COLO668 (cell line): ENCODE data around the gene PCDHGA7.
"Not testable (repeated sequence)": the region's sequence is repeated elsewhere in the genome, so short reads cannot be mapped to it uniquely, and the experiment has no call there.

ENCODE experiments used
- DNase-seq: peaks from one replicate; lab custom pipeline; 2025; ENCODE audit not compliant: unreplicated experiment; lab: John Stamatoyannopoulos, UW

Gene PCDHGA7

DNA sequence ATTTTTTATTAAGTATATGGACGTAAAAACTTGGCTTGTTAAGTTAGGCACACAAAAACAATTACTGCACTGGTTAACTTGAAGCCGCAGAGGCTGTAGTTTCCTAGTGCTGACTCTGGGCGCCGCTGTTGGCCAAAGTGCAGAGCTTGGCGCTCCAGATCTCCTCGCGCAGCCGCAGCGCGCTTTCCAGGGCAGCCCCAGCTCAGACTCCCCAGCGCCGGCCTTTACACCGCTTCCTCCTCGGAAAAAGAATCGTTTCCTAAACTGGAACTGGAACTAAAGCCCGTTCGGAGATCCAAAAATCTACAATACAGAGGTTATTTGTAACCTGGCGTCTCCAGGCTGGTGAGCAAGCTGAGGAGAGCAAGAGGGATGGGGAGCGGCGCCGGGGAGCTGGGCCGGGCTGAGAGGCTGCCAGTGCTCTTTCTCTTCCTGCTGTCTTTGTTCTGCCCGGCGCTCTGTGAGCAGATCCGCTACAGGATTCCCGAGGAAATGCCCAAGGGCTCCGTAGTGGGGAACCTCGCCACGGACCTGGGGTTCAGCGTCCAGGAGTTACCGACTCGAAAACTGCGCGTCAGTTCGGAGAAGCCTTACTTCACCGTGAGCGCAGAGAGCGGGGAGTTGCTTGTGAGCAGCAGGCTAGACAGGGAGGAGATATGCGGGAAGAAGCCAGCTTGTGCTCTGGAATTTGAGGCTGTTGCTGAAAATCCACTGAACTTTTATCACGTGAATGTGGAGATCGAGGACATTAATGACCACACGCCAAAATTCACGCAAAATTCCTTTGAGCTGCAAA, 15.4 kb downstream of the PCDHGA7 start, which contains the start of gene PCDHGB5:
Gene PCDHGB5, plus strand, starts transcription at position 192 of the 796 bp plus-strand sequence. Its CDS starts 181 bp downstream, at position 373.
- not testable (repeated sequence) for DNase-seq

GRCh38 chr5:141398608-141399007, 16.1 kb downstream of the PCDHGA7 start:
- no peak for DNase-seq

GRCh38 chr5:141399555-141400258, 17.2 kb downstream of the PCDHGA7 start:
- no peak for DNase-seq

DNA sequence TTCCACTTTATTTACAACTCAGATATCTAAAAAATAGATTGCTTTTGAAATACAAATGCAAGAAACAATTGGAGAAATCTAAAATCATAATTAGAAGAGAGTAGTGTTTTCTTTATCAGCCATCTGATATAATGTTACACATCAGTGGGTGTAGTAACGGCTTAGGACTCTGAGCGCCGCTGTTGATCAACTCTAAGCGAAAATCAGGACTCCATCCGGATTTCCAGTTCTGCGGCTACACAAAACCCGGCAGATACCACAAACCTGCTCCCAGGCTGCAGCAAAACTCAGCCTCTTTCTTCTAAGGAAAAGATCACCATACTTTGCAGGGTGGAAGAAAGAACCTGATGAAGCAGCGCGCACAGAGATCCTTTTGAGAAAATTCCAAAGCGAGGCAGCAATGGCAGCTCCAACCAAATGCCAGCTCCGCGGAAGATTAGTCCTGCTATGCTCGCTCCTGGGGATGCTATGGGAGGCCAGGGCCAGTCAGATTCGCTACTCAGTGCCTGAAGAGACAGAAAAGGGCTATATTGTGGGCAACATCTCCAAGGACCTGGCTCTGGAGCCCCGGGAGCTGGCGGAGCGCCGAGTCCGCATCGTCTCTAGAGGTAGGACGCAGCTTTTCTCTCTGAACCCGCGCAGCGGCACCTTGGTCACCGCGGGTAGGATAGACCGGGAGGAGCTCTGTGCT, 20.2 kb downstream of the PCDHGA7 start, which contains the start of gene PCDHGA9:
Gene PCDHGA9, plus strand, starts transcription at position 226 of the 691 bp plus-strand sequence. Its CDS starts 175 bp downstream, at position 401.
- DNase-seq = no peak

DNA sequence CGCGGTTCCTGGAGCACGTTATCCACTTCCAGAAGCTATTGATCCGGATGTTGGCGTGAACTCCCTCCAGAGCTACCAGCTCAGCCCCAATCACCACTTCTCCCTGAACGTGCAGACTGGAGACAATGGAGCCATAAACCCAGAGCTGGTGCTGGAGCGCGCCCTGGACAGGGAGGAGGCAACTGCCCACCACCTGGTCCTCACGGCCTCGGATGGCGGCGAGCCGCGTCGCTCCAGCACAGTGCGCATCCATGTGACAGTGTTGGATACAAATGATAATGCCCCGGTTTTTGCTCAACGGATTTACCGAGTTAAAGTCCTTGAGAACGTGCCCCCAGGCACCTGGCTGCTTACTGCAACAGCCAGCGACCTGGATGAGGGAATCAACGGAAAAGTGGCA, 20.8 kb downstream of the PCDHGA7 start:
- no peak for DNase-seq

DNA sequence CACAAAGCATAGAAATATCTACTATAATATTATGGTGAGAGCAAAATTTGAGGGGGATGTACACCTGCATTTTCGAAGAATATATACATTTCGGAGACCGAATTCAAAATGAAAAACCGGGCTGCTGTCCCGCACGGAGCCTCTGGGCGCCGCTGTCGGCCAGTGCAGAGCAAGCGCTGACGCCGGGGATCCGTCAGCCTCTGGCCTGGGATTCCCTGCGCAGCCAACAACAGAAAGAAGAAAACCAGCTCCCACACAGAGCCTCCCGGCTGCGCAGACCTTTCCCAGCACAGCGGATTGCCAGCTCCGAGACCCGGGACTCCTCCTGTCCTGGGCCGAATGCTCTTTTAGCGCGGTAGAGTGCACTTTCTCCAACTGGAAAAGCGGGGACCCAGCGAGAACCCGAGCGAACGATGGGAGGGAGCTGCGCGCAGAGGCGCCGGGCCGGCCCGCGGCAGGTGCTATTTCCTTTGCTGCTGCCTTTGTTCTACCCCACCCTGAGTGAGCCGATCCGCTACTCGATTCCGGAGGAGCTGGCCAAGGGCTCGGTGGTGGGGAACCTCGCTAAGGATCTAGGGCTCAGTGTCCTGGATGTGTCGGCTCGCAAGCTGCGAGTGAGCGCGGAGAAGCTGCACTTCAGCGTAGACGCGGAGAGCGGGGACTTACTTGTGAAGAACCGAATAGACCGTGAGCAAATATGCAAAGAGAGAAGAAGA, 25.4 kb downstream of the PCDHGA7 start, which contains the start of gene PCDHGB6:
Gene PCDHGB6, plus strand, starts transcription at position 232 of the 716 bp plus-strand sequence. Its CDS starts 182 bp downstream, at position 414.
- DNase-seq = not testable (repeated sequence)

- no peak for DNase-seq
These were observed 27.2 kb downstream of the PCDHGA7 start for GRCh38 chr5:141409598-141410306.

- DNase-seq = no peak
These were observed 29.0 kb downstream of the PCDHGA7 start for GRCh38 chr5:141411575-141411974.

- DNase-seq = peak; percentile 60
These were observed 30.5 kb downstream of the PCDHGA7 start, which contains the start of gene PCDHGA10 for GRCh38 chr5:141412854-141413539. PCDHGA10 (plus strand) TSS chr5:141412987; CDS start chr5:141413176, 189 bp downstream.

DNA sequence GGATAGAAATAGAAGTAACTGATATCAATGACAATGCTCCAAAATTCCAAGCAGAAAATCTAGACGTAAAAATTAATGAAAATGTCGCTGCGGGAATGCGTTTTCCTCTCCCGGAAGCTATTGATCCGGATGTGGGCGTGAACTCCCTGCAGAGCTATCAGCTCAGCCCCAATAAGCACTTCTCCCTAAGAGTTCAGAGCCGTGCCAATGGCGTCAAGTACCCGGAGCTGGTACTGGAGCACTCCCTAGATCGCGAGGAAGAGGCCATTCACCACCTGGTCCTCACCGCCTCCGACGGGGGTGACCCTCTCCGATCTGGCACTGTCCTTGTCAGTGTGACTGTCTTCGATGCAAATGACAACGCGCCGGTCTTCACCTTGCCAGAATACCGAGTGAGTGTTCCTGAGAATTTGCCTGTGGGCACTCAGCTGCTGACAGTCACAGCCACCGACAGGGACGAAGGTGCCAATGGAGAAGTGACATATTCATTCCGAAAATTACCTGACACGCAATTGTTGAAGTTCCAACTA, 31.1 kb downstream of the PCDHGA7 start:
- peak; percentile 29 for DNase-seq

DNA sequence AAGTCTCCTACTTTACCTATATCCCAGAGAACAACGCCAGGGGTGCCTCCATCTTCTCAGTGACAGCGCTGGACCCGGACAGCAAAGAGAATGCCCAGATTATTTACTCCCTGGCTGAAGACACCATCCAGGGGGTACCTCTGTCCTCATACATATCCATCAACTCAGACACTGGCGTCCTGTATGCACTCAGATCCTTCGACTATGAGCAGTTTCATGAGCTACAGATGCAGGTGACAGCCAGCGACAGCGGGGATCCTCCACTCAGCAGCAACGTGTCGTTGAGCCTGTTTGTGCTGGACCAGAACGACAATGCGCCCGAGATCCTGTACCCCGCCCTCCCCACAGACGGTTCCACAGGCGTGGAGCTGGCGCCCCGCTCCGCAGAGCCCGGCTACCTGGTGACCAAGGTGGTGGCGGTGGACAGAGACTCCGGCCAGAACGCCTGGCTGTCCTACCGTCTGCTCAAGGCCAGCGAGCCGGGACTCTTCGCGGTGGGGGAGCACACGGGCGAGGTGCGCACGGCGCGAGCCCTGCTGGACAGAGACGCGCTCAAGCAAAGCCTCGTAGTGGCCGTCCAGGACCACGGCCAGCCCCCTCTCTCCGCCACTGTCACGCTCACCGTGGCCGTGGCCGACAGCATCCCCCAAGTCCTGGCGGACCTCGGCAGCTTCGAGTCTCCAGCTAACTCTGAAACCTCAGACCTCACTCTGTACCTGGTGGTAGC, 32.2 kb downstream of the PCDHGA7 start:
- not testable (repeated sequence) for DNase-seq

DNA sequence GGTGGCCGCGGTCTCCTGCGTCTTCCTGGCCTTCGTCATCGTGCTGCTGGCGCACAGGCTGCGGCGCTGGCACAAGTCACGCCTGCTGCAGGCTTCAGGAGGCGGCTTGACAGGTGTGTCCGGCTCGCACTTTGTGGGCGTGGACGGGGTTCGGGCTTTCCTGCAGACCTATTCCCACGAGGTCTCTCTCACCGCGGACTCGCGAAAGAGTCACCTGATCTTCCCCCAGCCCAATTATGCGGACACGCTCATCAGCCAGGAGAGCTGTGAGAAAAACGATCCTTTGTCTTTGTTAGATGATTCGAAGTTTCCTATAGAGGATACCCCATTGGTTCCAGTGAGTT, 32.7 kb downstream of the PCDHGA7 start:
- not testable (repeated sequence) for DNase-seq

DNA sequence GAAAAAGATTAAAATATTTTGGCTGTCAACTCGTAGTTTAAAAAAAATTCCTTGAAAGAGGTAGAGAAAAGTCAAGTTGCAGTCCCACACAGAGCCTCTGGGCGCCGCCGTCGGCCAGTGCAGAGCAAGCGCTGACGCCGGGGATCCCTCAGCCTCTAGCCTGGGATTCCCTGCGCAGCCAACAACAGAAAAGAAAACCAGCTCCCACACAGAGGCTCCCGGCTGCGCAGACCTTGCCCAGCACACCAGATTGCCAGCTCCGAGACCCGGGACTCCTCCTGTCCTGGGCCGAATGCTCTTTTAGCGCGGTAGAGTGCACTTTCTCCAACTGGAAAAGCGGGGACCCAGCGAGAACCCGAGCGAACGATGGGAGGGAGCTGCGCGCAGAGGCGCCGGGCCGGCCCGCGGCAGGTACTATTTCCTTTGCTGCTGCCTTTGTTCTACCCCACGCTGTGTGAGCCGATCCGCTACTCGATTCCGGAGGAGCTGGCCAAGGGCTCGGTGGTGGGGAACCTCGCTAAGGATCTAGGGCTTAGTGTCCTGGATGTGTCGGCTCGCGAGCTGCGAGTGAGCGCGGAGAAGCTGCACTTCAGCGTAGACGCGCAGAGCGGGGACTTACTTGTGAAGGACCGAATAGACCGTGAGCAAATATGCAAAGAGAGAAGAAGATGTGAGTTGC, 35.1 kb downstream of the PCDHGA7 start, which contains the start of gene PCDHGB7:
Gene PCDHGB7, plus strand, starts transcription at position 184 of the 679 bp plus-strand sequence. Its CDS starts 183 bp downstream, at position 367.
- DNase-seq = not testable (repeated sequence)

- no peak for DNase-seq
These were observed 36.7 kb downstream of the PCDHGA7 start for GRCh38 chr5:141419074-141419880.

DNA sequence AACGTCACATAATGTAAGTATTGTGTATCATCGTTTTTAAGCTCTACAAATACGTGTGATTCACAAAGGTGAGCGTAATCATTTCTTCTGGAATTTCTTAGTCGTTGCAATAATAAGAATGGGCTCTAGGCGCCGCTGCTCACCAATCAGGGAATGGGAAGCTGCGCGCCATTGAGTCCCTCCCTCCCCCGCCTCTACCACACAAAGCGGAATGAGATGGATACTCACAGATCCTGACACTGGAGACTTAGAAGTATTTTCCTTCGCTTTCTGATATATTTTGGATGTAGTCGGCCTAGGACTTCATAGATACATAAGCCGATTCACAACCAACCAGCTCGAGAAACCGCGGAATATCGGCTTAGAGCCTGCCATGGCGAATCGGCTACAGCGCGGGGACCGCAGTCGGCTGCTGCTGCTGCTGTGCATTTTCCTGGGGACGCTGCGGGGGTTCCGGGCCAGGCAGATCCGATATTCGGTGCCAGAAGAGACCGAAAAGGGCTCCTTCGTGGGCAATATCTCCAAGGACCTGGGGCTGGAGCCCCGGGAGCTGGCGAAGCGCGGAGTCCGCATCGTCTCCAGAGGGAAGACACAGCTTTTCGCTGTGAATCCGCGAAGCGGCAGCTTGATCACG, 38.4 kb downstream of the PCDHGA7 start, which contains the start of gene PCDHGA11:
Gene PCDHGA11, plus strand, starts transcription at position 197 of the 634 bp plus-strand sequence. Its CDS starts 177 bp downstream, at position 374.
- no peak for DNase-seq

GRCh38 chr5:141421489-141421855, 38.9 kb downstream of the PCDHGA7 start:
- DNase-seq = no peak
